H9 (cell line): Measurements from ENCODE around the gene COA8. TPM values are rescaled to one million over a fixed set of nuclear protein-coding genes. Genes with fewer than 3 reads are reported as not detected.

ENCODE experiments used
- DNase-seq: peaks from one replicate; pipeline ENCODE4 v3.0.0-alpha.2; 2017
- H2AFZ ChIP-seq: one replicate; pipeline ENCODE4 v1.6.1; 2013; ENCODE audit warnings: mild to moderate bottlenecking, low read length, control low read depth, moderate library complexity
- H2AK5ac ChIP-seq: 2 replicates; pipeline ENCODE4 v1.6.1; 2013; ENCODE audit warnings: low read length, control low read depth, mixed read lengths; ENCODE audit not compliant: insufficient read length
- H2BK120ac ChIP-seq: one replicate; pipeline ENCODE4 v1.6.1; 2013; ENCODE audit warnings: low read depth, mild to moderate bottlenecking, low read length, control low read depth, inconsistent platforms; ENCODE audit not compliant: poor library complexity, severe bottlenecking
- H2BK12ac ChIP-seq: 2 replicates; pipeline ENCODE4 v1.6.1; 2013; ENCODE audit warnings: low read length, control low read depth, mixed read lengths, low read depth; ENCODE audit not compliant: insufficient read length
- H2BK15ac ChIP-seq: 2 replicates; pipeline ENCODE4 v1.6.1; 2013; ENCODE audit warnings: low read depth, low read length, control low read depth
- H2BK20ac ChIP-seq: one replicate; pipeline ENCODE4 v1.6.1; 2013; ENCODE audit warnings: low read depth, mild to moderate bottlenecking, low read length, control low read depth, inconsistent platforms; ENCODE audit not compliant: poor library complexity, severe bottlenecking
- H2BK5ac ChIP-seq: 2 replicates; pipeline ENCODE4 v1.6.1; 2013; ENCODE audit warnings: low read length, control low read depth, mixed read lengths; ENCODE audit not compliant: insufficient read length
- H3K14ac ChIP-seq: 2 replicates; pipeline ENCODE4 v1.6.1; 2013; ENCODE audit warnings: low read length, control low read depth; ENCODE audit not compliant: insufficient read depth
- H3K18ac ChIP-seq: 2 replicates; pipeline ENCODE4 v1.6.1; 2013; ENCODE audit warnings: low read depth, mild to moderate bottlenecking, mixed read lengths, low read length, control low read depth; ENCODE audit not compliant: insufficient read length
- H3K23ac ChIP-seq: 2 replicates; pipeline ENCODE4 v1.6.1; 2013; ENCODE audit warnings: low read length, control low read depth, mixed read lengths, low read depth; ENCODE audit not compliant: insufficient read length
- H3K23me2 ChIP-seq: 2 replicates; pipeline ENCODE4 v1.6.1; 2013; ENCODE audit warnings: low read depth, mild to moderate bottlenecking, mixed read lengths, low read length, control low read depth; ENCODE audit not compliant: insufficient read length, poor library complexity, severe bottlenecking
- H3K27ac ChIP-seq: 2 replicates; pipeline ENCODE4 v1.5.1; 2013; ENCODE audit warnings: low read length, control low read depth, mixed read lengths, low read depth; ENCODE audit not compliant: insufficient read length
- H3K27me3 ChIP-seq: 2 replicates; pipeline ENCODE4 v1.6.1; 2013; ENCODE audit warnings: low read length, control low read depth, inconsistent platforms; ENCODE audit not compliant: insufficient read depth
- H3K4ac ChIP-seq: 2 replicates; pipeline ENCODE4 v1.6.1; 2013; ENCODE audit warnings: low read depth, mild to moderate bottlenecking, control low read depth, inconsistent platforms, low read length, moderate library complexity
- H3K4me1 ChIP-seq: 2 replicates; pipeline ENCODE4 v1.6.1; 2013; ENCODE audit warnings: low read length, control low read depth, inconsistent platforms; ENCODE audit not compliant: insufficient read depth
- H3K4me2 ChIP-seq: 2 replicates; pipeline ENCODE4 v1.6.1; 2013; ENCODE audit warnings: low read length, control low read depth, mixed read lengths; ENCODE audit not compliant: insufficient read length, insufficient read depth
- H3K56ac ChIP-seq: 2 replicates; pipeline ENCODE4 v1.6.1; 2013; ENCODE audit warnings: low read depth, mild to moderate bottlenecking, mixed read lengths, low read length, control low read depth; ENCODE audit not compliant: insufficient read length
- H3K79me1 ChIP-seq: 2 replicates; pipeline ENCODE4 v1.6.1; 2013; ENCODE audit warnings: low read depth, mild to moderate bottlenecking, moderate library complexity, low read length, control low read depth, inconsistent platforms; ENCODE audit not compliant: insufficient read depth, poor library complexity, severe bottlenecking
- H3K79me2 ChIP-seq: 2 replicates; pipeline ENCODE4 v1.6.1; 2013; ENCODE audit warnings: low read length, control low read depth, inconsistent platforms; ENCODE audit not compliant: insufficient read depth
- H3K9ac ChIP-seq: 2 replicates; pipeline ENCODE4 v1.6.1; 2013; ENCODE audit warnings: low read length, control low read depth, mixed read lengths; ENCODE audit not compliant: insufficient read length; ENCODE audit errors: extremely low read depth
- H3K9me3 ChIP-seq: one replicate; pipeline ENCODE4 v1.6.1; 2013; ENCODE audit warnings: low read depth, low read length, inconsistent platforms; ENCODE audit not compliant: control insufficient read depth
- H3T11ph ChIP-seq: one replicate; pipeline ENCODE4 v1.6.1; 2013; ENCODE audit warnings: mild to moderate bottlenecking, low read length, control low read depth, inconsistent platforms
- H4K20me1 ChIP-seq: one replicate; pipeline ENCODE4 v1.6.1; 2013; ENCODE audit not compliant: control insufficient read depth, insufficient read length, insufficient read depth
- H4K5ac ChIP-seq: 2 replicates; pipeline ENCODE4 v1.6.1; 2013; ENCODE audit warnings: low read depth, mild to moderate bottlenecking, mixed read lengths, low read length, control low read depth; ENCODE audit not compliant: insufficient read length
- H4K8ac ChIP-seq: replicated peaks from 2 replicates; pipeline ENCODE4 v1.6.1; 2013; ENCODE audit warnings: low read length, control low read depth, mixed read lengths, low read depth; ENCODE audit not compliant: insufficient read length
- H4K91ac ChIP-seq: 2 replicates; pipeline ENCODE4 v1.6.1; 2013; ENCODE audit warnings: low read depth, mild to moderate bottlenecking, moderate library complexity, mixed read lengths, low read length, control low read depth; ENCODE audit not compliant: insufficient read length
- H3K27ac Mint-ChIP-seq, 3 experiments: 2 replicates in 2 of 3; 3 replicates in 1 of 3; pipeline ENCODE4 v1.8.0; 2020 to 2021; ENCODE audit warnings: mixed read lengths in 3 of 3, mild to moderate bottlenecking in 1 of 3, moderate library complexity in 1 of 3
- H3K27me3 Mint-ChIP-seq: 2 replicates; pipeline ENCODE4 v1.8.0; 2021; ENCODE audit warnings: low read depth, mild to moderate bottlenecking, moderate library complexity, mixed read lengths
- H3K36me3 Mint-ChIP-seq, 3 experiments: 2 replicates in 2 of 3; 3 replicates in 1 of 3; pipeline ENCODE4 v1.8.0; 2020 to 2021; ENCODE audit warnings: low read depth in 3 of 3, mixed read lengths in 3 of 3; ENCODE audit not compliant: insufficient read depth in 1 of 3
- H3K4me1 Mint-ChIP-seq, 2 experiments: 2 replicates each; pipeline ENCODE4 v1.8.0; 2020; ENCODE audit warnings: mixed read lengths in 2 of 2
- H3K4me3 Mint-ChIP-seq, 2 experiments: 2 replicates in 1 of 2; 3 replicates in 1 of 2; pipeline ENCODE4 v1.8.0; 2020 to 2021; ENCODE audit warnings: mild to moderate bottlenecking in 2 of 2, mixed read lengths in 2 of 2, moderate library complexity in 1 of 2
- H3K9me3 Mint-ChIP-seq, 2 experiments: 2 replicates in 1 of 2; 3 replicates in 1 of 2; pipeline ENCODE4 v1.8.0; 2020; ENCODE audit warnings: mild to moderate bottlenecking in 2 of 2, mixed read lengths in 2 of 2, moderate library complexity in 1 of 2
- CTCF ChIP-seq: fragments of 200-600 bp; sonication (generic); conservative IDR thresholded peaks from 3 replicates; pipeline ENCODE4 v1.8.0; 2021; ENCODE audit warnings: antibody characterized with exemption, mild to moderate bottlenecking
- WGBS: extraction: QIAGEN DNeasy Blood & Tissue Kit; methylation state at CpG from one replicate; pipeline ENCODE4 v1.1.7; 2013; ENCODE audit warnings: missing lambda C conversion rate, low lambda C conversion rate, mixed read lengths; ENCODE audit not compliant: insufficient read length; ENCODE audit errors: extremely low coverage; 5-methylcytosine and 5-hydroxymethylcytosine counted together
- total RNA-seq: library from RNA; stranded (reverse); gene quantifications from 2 replicates; pipeline ENCODE4 v1.2.1, GENCODE V29; 2021

Gene COA8
- total RNA-seq, 1 experiment from 2014 or later: 45.5 TPM

GRCh38 chr14:103529383-103530365 is 33.1 kb upstream of the COA8 start:
- H2AFZ ChIP-seq: no peak overlapping the region
- Mint-ChIP-seq H3K27ac (peak overlapping the region; percentile 67 to 94 (median 68); a peak in 4 of 7 replicates), H3K27me3 (peaks cover 20% of the 10 kb centered on the region), H3K36me3 (peaks cover 0 to 8% (median 4%) of the 10 kb centered on the region in 3 experiments; a peak in 5 of 7 replicates), H3K9me3 (no peaks in the 10 kb centered on the region; a peak in 2 of 5 replicates), H3K4me1 (peaks cover 14 to 34% of the 10 kb centered on the region in 2 experiments), H3K4me3 (peak overlapping the region; percentile 91 to 97)
- H3K79me2 ChIP-seq: peaks cover 10% of the 10 kb centered on the region; the same call in 1 of the 2 replicates
- H2BK12ac ChIP-seq: no peak overlapping the region
- H4K20me1 ChIP-seq: peaks cover 4% of the 10 kb centered on the region
- H4K91ac ChIP-seq: no peak overlapping the region
- no peak overlapping the region for H3K4ac ChIP-seq
- H4K5ac ChIP-seq: no peak overlapping the region
- no peak overlapping the region for H3K56ac ChIP-seq
- no peak overlapping the region for H3K27ac ChIP-seq
- H3K23me2 ChIP-seq: peaks cover 8% of the 10 kb centered on the region
- DNase-seq: peak; percentile 27
- H3K14ac ChIP-seq: peak overlapping the region; percentile 89
- peaks cover 13% of the 10 kb centered on the region for H3K79me1 ChIP-seq
- H3K4me1 ChIP-seq: no peaks in the 10 kb centered on the region; the same call in 1 of the 2 replicates
- H3K23ac ChIP-seq: no peak overlapping the region
- no peak overlapping the region for H2BK20ac ChIP-seq
- no peak overlapping the region for H4K8ac ChIP-seq
- no peak overlapping the region for H2BK15ac ChIP-seq
- no CpG with 5 or more reads among the region's 42 CpGs for WGBS
- peak overlapping the region; percentile 64 for H3K9ac ChIP-seq
- no peak overlapping the region for H2BK120ac ChIP-seq
- no peaks in the 10 kb centered on the region for H3K27me3 ChIP-seq
- no peaks in the 10 kb centered on the region for H3K9me3 ChIP-seq
- no peak overlapping the region for H3K18ac ChIP-seq
- H2BK5ac ChIP-seq: no peak overlapping the region
- no peak for TF ChIP-seq CTCF
- no peak overlapping the region for H2AK5ac ChIP-seq
- peak overlapping the region; percentile 93 for H3K4me2 ChIP-seq
- no peak overlapping the region for H3T11ph ChIP-seq
